H1 (cell line): Measurements from ENCODE around the gene SLC38A7. TPM values are rescaled to one million over a fixed set of nuclear protein-coding genes. Genes with fewer than 3 reads are reported as not detected.

Source experiments
- CHD1 ChIP-seq: IDR thresholded peaks from 2 replicates; pipeline ENCODE4 v1.6.1; 2012; ENCODE audit warnings: low read depth, low read length, improper control_type of control experiment
- CHD7 ChIP-seq: fragments of 300-600 bp; sonication (generic); IDR thresholded peaks from 2 replicates; pipeline ENCODE4 v1.7.1; 2012; ENCODE audit warnings: low read length, moderate library complexity, mild to moderate bottlenecking, inconsistent platforms; ENCODE audit not compliant: insufficient replicate concordance
- CREB1 ChIP-seq: IDR thresholded peaks from 2 replicates; pipeline ENCODE4 v1.6.1; 2012; ENCODE audit warnings: inconsistent platforms
- GABPA ChIP-seq: IDR thresholded peaks from 2 replicates; pipeline ENCODE4 v1.6.1; 2011; ENCODE audit warnings: mild to moderate bottlenecking, low read length, moderate library complexity, borderline replicate concordance; ENCODE audit not compliant: insufficient read depth
- HDAC6 ChIP-seq: IDR thresholded peaks from one replicate; pipeline ENCODE4 v1.7.1; 2012; ENCODE audit warnings: low read depth, mild to moderate bottlenecking, inconsistent platforms, low read length, moderate library complexity
- PHF8 ChIP-seq: fragments of 200-600 bp; sonication (generic); conservative IDR thresholded peaks from 2 replicates; pipeline ENCODE4 v1.7.1; 2012; ENCODE audit warnings: low read depth, mild to moderate bottlenecking, inconsistent platforms, low read length, moderate library complexity
- POU5F1 ChIP-seq: IDR thresholded peaks from 2 replicates; pipeline ENCODE4 v1.6.1; 2011; ENCODE audit warnings: low read depth, mild to moderate bottlenecking, low read length, moderate library complexity
- RXRA ChIP-seq: IDR thresholded peaks from 2 replicates; pipeline ENCODE4 v1.6.1; 2011; ENCODE audit warnings: low read depth, mild to moderate bottlenecking, low read length, moderate library complexity; ENCODE audit not compliant: insufficient read depth
- TBP ChIP-seq: IDR thresholded peaks from 2 replicates; pipeline ENCODE4 v1.6.1; 2011; ENCODE audit warnings: low read depth, low read length, improper control_type of control experiment
- USF2 ChIP-seq: IDR thresholded peaks from 2 replicates; pipeline ENCODE4 v1.6.1; 2011; ENCODE audit warnings: low read length, improper control_type of control experiment
- polyA plus RNA-seq, 7 experiments: library from polyadenylated mRNA; depleted of rRNA in 3 of 7; stranded (reverse) in 5 of 7; unstranded in 2 of 7; fragments of >200 nt in 5 of 7; fragments of 200-250 nt in 2 of 7; gene quantifications; 1 replicate in 5 of 7; 2 replicates in 1 of 7; 4 replicates in 1 of 7; pipeline versions ENCODE4 v1.2.1 to v1.2.3, GENCODE V29; 2011 to 2013; ENCODE audit warnings: missing spikeins in 2 of 7, mixed read lengths in 2 of 7
- total RNA-seq: library from RNA; stranded (reverse); fragmentation: NEBNext Ultra II Directional; extraction: Animal tissue kit (Norgen Biotek cat#: 25700); gene quantifications from 2 replicates; pipeline ENCODE4 v1.2.1, GENCODE V29; 2021

Gene SLC38A7
- total and polyA plus RNA-seq, 2 of the 8 experiments (the other 6 are each of a cell fraction or from before 2014, with no cell fraction given): 26.7 to 28.0 TPM

GRCh38 chr16:58732545-58733247 is 48.1 kb upstream of the SLC38A7 start (continued):
- TF ChIP-seq CHD7 (no peak), PHF8 (no peak), RXRA (no peak), USF2 (no peak), TBP (no peak), POU5F1 (no peak), CHD1 (no peak), CREB1 (no peak), GABPA (no peak), HDAC6 (no peak)
